ENCODE data around the gene COG5.

COG5 gene

GRCh38 chr7:107453388-107453787 is 110.3 kb downstream of the COG5 start:
- no peak for DNase-seq

GRCh38 chr7:107450970-107451369 is 112.8 kb downstream of the COG5 start:
- no peak for DNase-seq

- no peak for DNase-seq
These were observed 116.7 kb downstream of the COG5 start for GRCh38 chr7:107446988-107447387.

GRCh38 chr7:107446531-107446930 is 117.2 kb downstream of the COG5 start:
- DNase-seq, result no peak

- DNase-seq, result no peak
These were observed 121.0 kb downstream of the COG5 start for GRCh38 chr7:107442678-107443077.

GRCh38 chr7:107441581-107442422 is 121.9 kb downstream of the COG5 start:
- DNase-seq, result no peak

- no peak for DNase-seq
These were observed 124.7 kb downstream of the COG5 start for GRCh38 chr7:107439025-107439424.

GRCh38 chr7:107435749-107436148 is 128.0 kb downstream of the COG5 start:
- no peak for DNase-seq

GRCh38 chr7:107432261-107432660 is 131.5 kb downstream of the COG5 start:
- DNase-seq, result peak; percentile 5

GRCh38 chr7:107430057-107430456 is 133.7 kb downstream of the COG5 start:
- no peak for DNase-seq

- no peak for DNase-seq
These were observed 135.1 kb downstream of the COG5 start for GRCh38 chr7:107428642-107429041.

- no peak for DNase-seq
These were observed 136.3 kb downstream of the COG5 start for GRCh38 chr7:107427462-107427861.

- DNase-seq, result no peak
These were observed 149.5 kb downstream of the COG5 start for GRCh38 chr7:107414198-107414597.

- DNase-seq, result no peak
These were observed 155.4 kb downstream of the COG5 start for GRCh38 chr7:107408349-107408748.

- peak; percentile 39 for DNase-seq
These were observed 158.2 kb downstream of the COG5 start for GRCh38 chr7:107405559-107405958.

- DNase-seq, result peak; percentile 87
These were observed 158.8 kb downstream of the COG5 start for GRCh38 chr7:107404740-107405537.

GRCh38 chr7:107398161-107398560 is 165.6 kb downstream of the COG5 start:
- DNase-seq, result no peak

GRCh38 chr7:107396990-107397389 is 166.7 kb downstream of the COG5 start:
- DNase-seq, result no peak

- DNase-seq, result no peak
These were observed 167.6 kb downstream of the COG5 start for GRCh38 chr7:107396081-107396480.

- DNase-seq, result no peak
These were observed 168.9 kb downstream of the COG5 start for GRCh38 chr7:107394831-107395230.

- no peak for DNase-seq
These were observed 169.4 kb downstream of the COG5 start for GRCh38 chr7:107394276-107394675.

GRCh38 chr7:107392830-107393229 is 170.9 kb downstream of the COG5 start:
- no peak for DNase-seq

- DNase-seq, result peak; percentile 21
These were observed 172.8 kb downstream of the COG5 start for GRCh38 chr7:107390916-107391315.

GRCh38 chr7:107388604-107389003 is 175.1 kb downstream of the COG5 start:
- DNase-seq, result no peak
